Cortex of kidney (tissue), 1 donor: ENCODE data around the gene RASGRF2.

Experiments
- DNase-seq: peaks from one replicate; lab custom pipeline; 2025; lab: John Stamatoyannopoulos, UW

RASGRF2 gene

DNA sequence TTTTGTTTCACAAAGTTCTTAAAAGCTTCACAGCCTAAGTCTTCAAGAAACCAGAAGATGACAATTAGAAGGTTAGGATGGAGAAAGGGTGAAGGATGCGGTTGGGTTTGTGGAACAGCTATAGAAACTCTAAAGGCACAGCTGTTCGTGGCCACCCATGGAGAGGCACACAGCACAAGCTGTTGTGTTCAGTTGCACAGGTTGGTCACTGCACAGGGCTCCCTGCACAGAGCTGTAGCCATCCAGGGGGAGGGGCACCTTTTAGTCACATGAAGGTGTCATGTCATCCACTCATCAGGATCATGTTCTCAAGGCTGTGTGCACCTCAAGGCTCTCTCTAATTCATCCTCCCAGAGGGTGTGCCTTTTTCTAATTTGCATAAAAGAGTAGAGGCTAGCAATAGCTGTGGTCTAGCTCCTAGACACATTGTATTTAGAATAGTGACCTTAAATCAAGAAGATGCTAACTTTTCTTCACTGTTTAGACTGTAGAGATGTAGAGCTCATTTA lies 5.0 kb upstream of the RASGRF2 start:
- DNase-seq, result no peak

DNA sequence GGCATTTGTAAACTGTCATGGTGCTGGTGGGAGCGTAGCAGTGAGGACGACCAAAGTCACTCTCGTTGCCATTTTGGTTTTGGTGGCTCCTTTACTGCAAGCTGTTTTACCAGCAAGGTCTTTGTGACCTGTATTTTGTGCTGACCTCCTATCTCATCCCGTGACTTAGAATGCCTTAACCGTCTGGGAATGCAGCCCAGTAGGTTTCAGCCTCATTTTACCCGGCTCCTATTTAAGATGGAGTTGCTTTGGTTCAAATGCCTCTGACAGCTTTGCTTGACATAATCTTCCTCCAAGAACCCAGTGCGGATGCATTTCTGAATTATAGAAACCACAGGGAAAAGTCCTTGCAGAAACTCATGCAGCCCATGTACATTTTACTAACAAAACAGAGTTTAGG lies 3.9 kb upstream of the RASGRF2 start:
- DNase-seq, result no peak

DNA sequence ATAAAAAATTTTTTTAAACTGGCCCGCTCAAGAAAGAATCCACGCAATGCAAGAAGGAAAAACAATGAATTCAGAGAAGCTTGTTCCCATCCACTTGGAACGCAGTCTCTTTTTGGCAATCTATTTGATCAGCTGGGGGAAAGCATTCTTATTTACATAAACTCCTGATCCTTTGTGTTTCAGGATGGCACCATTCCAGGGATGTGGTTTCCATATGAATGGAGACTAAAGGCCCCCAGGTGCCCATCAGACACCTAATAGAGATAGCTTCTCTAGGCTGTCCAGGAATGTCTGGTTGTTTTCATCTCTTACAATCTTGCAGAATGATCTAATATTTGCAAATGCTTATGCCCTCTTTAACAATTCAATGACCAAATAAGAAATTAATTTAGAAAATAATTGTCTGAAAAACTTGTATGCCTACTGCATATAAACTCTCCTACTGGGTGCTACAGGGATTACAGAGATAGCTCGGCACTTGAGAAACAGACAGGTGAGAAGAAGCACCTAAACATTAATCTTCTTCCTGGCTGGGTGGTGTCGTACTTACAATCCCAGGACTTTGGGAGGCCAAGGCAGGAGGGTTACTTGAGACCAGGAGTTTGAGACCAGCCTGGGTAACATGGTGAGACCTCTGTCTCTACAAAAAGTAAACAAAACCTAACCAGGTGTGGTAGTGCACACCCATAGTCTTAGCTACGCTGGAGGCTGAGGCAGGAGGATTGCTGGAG lies 3.0 kb upstream of the RASGRF2 start:
- DNase-seq, result no peak

DNA sequence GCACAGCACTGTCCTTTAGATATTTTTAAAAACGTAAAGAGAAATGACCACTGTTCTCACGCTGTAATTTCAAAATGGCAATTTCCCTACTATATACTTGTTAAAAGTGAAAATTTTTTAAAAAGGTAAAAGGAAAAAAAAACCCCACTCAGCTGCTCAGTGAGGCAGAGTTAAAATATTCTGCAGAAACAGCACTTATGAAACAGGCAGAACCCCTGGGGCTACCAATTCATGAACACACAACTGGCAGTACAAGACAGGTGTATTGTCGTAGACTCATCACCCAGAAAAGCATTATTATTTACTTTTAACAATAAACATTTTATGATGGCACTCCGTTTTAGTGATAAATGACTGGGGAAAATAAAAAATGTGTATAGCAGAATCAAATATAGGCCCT lies 1.5 kb upstream of the RASGRF2 start:
- DNase-seq, result no peak

DNA sequence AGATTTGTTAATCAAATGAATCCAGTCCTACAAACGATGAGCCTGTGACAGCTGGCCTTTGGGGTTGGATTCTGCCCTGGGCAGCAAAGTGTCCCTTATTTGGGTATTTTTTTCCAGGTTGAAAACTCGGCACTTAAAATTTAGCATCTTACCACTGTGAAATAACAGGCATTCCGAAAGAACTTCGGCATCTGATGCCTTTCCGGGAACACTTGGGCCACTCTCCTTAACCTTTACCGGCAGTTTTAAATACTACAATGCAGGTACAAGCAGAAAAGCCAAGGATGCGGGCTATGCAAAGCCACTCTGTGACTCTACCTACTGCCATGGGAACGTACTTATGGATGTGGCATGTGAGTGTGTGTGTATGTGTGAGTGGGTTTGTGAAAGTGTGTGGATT lies 1.0 kb upstream of the RASGRF2 start:
- DNase-seq, result no peak

DNA sequence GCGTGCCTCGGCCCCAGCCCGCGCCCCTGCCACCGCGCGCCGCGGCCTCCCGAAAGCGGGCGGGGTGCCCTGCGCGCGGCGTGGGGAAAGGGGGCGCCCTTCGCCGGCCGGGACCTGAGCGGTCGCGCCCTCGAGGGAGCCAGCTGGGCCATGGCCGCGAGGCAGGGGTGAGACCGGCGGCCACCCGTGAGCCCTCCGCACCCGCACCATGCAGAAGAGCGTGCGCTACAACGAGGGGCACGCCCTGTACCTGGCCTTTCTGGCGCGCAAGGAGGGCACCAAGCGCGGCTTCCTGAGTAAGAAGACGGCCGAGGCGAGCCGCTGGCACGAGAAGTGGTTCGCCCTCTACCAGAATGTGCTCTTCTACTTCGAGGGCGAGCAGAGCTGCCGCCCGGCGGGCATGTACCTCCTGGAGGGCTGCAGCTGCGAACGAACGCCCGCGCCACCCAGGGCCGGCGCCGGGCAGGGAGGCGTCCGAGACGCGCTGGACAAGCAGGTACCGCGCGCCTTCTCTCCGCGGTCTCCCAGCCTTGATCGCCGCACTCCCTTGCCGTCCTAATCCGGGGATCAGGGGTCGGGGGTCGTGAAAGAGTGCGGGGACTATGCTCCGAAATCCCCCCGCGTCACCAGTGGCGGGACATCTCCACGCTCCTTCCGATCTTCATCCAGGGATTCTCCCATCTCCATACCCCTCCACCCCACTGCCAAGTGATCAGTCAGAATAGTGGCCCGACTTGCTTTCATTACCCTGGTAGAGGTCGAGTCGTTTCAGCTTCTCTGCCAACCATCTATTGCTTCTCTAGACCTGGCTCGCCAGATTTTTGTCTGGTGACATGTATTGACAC lies 590 bp downstream of the RASGRF2 start:
- no peak for DNase-seq

DNA sequence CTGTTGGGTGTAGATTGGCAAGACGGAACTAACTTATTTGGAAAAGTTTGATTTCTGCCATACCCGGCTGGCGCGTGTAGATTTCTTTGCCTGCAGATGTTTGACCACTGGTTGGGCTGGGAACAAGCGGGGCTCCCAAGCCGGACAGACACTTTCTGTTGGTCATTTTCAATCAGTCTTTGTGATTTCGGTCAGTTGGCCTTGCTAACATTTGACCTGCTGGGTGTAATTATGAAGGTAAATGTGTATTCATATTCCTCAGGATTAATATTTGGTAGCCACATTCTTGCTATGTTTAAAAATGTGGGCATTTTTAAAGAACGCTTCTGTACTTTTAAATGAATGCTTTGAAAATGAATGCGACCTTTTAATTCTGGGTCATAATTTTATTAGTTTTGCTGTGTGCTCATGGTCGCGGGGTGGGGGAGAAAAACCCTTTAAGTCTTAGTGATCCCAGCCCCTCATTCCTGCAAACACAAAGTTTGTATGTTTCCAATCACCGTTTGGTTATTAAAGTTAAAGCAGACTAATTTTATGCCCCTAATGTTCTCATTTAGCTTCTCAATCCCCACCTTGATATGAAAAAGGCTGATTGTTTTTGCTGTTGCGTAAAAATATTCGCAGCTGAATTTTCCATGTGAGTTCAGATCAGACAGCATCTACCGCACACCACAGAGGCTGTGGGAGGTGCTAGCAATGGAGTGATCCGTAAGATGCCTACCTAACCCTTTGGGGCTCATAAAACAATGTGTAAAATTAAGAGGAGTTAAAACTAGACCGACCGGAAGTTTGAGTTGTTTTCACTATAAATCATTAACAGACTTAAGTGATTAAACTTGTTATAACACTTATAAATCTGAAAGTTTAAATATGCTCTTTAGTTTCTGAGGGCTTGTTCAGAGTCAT lies 1.5 kb downstream of the RASGRF2 start:
- no peak for DNase-seq

DNA sequence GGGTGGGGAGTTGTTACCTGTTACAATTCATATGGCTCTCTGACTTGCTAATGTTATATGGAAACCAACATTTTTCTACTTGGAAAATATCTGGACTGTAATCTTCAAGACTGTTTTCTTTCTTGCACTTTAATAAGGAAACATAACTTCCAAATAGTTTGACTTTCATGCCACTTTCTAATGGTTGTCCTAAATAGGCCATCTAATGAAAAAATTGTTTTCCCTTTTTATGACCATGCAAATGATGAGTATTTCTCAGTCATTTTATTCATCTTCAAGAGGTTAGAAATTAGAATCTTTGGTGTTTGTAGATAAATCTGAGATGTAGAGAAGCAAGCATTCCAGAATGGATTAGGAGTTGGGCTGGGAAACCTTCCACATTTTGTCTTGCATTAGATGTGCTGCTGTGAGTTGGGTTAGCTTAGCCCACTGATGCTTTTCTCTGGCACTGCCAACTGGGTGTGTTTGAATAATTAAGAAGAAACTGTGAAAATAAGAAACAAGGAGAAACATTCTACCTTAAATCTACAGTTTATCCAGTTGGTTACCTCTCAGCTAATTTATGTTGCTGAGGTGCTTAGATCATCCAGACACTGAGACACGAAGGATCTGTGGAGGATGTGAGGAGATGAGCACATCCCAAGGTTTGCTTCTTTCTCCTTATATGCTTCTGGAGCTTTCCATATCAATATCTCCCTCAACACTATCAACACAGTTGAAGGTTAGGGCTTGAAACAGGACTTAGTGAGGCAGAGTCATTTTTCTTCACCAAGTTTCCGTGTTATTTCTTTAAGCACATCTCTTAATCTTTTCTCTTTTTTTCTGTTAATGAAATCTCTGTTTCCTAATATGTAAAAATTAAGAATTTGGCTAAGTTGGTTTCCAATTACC lies 2.7 kb downstream of the RASGRF2 start:
- DNase-seq, result no peak

DNA sequence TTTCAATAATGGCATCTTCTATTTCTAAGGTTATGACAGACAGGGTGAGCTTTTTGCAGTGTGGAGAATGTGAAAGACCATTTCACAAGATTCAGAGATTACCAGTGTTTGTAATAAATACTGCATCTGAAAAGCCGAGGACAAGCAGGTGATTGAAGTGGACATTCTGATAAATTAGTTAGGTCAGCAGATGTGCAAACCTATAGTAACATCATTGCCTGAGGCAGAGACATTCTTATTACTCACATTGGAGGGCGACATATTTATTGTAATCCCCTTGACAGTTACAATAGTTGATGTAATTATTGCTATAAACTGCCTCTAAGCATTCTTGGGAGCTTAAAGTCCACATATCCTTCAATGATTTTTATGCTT lies 3.3 kb downstream of the RASGRF2 start:
- DNase-seq, result no peak

DNA sequence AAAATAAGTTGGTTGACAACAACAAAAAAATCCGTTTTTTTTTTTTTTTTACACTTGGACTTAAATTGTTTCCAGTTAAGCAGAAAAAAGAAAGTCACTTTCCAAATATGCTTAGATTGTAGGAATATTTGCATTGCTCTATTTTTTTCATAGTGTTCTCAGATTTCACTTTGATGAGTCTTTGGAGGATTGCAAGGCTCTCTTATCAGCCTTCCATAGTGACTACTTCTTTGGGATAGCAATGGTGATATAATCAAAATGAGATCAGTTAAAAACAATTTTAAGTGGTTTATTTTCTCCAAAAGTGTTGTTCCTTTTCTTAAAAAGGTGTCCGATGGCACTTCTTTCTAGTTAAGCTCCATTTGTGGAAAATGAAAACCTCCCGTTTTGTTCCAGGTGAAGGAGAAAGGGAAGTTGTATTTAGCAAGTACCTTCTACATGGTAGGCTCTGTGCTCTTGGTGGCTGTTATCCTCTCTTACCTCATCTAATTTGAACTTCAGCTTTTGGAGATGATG lies 3.9 kb downstream of the RASGRF2 start:
- no peak for DNase-seq

DNA sequence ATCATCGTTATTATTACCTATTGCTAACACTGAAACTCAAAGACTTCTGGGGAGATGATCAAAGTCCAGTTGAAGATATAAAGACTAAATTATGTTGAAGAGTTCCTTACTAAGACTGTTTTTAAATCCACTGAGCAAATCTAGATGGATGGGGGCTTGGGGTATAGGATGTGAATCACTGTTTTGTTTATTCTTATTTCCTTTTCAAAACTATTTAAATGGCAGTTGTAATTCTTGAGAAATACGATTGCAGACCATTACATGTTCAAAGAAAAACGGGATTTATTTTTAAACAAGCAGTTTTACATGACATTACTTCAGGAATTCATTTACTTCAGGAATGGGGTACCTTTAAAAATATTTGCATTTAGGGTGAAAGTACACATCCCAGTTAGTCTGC lies 4.3 kb downstream of the RASGRF2 start:
- no peak for DNase-seq

DNA sequence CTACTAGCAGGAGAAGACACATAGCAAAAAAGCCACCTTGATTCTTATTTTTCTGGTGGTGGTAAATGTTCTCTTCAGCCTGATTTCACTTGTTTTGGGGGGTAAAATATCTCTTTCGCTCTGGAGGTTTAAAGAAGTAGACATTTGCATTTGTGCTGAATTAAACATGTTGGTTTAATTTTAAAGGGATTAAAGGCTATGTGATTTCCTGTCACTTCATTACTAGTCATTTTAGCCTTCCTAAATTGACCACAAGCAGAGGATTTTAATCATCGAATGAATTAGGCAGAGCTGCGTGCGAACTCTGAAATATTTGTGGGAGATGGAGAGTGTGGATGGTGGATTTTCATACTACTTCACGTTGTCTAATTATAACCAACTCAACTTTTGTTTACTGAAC lies 4.8 kb downstream of the RASGRF2 start:
- no peak for DNase-seq

DNA sequence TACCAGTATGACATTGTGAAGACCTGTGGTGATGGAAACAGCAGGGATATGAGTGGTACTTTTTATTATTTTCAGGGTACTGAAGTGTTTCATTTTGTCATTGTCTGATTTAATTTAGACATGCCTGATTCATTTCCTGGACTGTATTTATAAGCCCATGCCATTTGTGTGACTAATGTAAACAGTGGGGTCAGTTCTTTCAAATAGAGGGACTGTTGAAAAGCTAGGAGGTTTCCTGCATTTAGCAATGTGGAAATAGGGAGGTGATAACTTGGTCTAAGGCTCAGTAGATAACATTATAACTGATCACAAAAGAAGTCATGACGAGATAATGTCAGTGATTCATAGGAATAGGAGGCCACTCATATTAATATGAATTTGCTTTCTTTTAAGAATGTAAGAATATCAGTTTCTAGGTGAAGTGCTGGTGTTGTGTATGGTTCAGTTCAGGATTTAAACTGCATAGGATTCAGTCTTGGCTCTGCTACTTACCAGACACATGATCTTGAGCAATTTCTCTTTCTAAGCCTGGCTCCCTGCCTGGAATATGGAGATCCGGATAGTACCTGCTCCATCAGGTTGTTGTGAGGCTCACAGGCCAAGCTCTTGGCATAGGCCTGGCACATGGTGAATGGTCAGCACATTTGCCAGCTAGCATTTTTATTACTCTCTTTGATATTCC lies 7.5 kb downstream of the RASGRF2 start:
- DNase-seq, result no peak

DNA sequence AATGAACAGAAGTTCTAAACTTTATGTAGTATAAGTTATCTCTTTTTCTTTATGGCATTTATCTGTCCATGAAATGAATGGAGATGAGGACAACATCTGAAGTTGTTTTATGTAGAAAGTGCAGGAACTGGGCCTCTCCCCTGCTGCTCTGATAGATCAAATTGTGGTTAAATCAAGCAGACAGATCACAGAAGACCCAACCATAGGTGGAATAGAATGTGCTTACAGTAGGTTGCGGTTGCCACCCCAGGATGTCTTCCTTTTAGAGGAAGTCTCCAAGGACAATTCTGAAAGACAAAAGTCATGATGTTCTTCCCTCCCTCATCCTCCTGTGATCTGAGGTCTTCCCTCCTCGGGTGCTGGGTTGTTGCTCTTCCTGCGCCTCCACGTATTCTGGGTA lies 12.9 kb downstream of the RASGRF2 start:
- no peak for DNase-seq

DNA sequence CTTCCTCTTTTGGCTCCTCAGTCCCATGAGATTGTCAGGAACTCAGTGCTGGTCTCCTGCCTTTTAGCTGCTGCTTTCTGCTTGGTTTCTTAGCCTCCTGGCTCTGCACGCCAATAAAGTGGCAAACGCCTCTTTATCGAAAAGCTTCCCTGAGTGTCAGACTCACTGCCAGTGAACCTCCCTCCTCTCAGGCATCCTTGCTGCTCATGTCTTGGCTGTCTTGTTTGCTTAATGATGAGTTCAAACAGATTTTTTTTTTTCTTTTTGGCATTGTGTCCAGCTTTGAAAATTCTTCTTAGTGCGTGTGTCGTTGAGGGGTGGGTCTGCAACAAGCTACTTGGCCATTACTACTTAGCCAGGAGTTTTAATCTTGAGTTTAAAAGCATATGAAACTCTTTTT lies 14.9 kb downstream of the RASGRF2 start:
- no peak for DNase-seq

DNA sequence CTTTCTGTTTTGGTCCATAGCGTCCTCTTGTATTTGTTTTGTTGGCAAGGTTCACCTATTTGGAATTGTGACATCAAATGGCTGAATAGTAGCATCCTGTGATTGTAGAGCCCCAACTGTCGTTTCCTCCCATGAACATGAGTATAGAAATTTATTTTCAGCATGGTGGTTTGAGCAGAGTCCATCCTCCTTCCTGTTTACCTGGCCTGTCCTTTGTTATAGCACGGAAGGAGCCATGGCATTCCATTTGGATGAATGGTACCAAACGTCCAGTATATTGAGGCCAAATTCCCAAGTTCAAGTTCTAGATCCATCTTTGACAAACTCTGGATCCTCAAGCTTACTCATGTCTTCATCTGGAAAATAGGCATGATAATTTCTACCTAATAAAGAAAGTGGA lies 16.8 kb downstream of the RASGRF2 start:
- DNase-seq, result no peak

DNA sequence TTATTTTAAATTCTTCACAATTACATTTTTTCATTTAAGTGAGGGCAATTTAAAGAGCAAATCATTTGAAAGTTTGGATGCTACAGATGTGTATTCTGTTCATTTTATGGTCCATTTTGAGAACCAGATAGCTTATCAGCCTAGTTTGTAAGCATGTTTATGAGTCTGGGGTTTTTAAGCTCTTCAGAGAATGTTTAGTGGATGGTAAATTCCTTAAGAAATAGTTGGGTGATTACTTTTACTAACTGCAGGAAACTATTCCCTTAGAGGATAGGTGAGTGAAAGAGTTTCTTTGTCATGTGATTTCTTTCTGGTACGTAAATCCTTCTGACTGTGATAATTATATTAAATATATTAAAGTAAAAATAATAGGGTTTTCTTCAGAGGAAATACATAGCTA lies 17.6 kb downstream of the RASGRF2 start:
- DNase-seq, result no peak

DNA sequence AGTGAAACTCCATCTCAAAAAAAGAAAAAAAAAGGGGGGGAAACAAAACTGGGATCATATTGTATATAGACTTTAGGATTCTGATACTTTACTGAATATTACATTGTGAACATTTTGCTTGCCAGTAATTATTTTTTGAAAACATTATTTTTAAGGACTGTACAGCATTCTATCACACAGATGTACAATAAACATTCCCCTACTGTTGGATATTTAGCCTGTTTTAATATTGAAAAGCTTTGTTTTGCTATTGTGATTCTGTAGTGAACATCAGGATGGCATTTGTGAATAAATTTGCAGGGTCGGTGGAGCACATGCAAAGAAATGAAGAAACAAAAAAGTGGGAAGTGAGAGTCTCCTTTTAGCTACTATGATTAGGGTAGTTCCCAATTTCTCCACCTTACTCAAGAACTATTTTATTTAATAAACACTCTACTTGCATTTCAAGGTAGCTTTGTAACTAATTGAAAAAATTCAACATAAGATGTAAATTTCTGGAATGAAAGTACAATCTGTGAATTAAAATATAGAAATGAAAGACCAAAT lies 18.7 kb downstream of the RASGRF2 start:
- no peak for DNase-seq

DNA sequence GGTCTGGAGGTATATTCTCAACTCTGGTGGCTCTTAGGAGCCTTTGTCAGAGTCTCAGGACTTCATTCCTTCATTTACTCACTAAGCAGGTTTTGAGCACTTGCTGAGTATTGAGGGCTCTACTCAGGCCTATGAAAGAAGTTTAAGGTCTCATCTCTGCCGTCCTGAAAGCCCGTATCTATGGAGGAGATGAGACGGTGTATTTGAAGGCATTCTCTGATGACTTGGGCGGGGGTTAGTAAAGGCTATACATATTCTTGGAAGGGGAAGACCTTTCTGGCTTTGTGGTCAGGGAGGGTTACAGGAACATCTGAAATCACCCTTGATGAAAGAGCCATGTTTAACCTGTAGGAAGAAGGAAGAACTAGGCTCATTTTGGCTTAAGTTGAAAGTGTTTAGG lies 21.9 kb downstream of the RASGRF2 start:
- DNase-seq, result no peak

DNA sequence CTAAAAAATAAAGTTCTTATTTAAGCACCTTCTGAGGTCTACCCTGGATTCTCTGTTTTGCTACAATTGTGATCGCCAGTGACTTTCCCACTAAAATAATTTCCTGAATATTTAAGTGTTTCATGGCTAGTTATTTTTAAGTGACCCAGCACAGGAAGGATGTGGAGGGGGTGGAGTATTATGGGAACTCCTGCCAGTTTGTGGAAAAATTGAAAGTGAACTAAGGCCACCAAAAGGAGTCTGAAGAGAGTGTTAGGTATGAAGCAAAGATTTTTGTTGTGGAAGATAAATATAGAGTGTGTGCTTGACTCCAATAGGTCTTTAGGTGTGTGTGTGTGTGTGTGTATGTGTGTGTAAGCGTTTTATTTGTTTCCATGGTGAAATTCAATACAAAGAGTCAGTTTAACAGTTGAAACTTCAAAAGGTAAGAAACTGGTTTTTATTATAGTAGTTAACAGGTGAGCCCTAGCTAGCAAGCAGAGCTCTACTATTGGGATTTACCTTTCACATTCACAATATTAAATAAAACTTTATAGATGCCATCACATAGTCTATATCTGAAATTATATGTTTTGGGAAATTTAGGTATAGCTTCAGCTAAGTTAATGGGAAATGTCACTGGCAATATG lies 25.6 kb downstream of the RASGRF2 start:
- DNase-seq, result no peak
